Left ventricle myocardium inferior (tissue), 1 donor: Measurements from ENCODE around the gene IFT57. TPM values are rescaled to one million over a fixed set of nuclear protein-coding genes. Genes with fewer than 3 reads are reported as not detected.

Source experiments
- DNase-seq: peaks from one replicate; pipeline ENCODE4 v3.0.0-alpha.2; 2020
- H3K27ac ChIP-seq: fragments of 200-600 bp; replicated peaks from 2 replicates; pipeline ENCODE4 v1.8.0; 2021
- H3K27me3 ChIP-seq: fragments of 200-600 bp; 2 replicates; pipeline ENCODE4 v1.8.0; 2021; ENCODE audit warnings: low read depth
- H3K36me3 ChIP-seq: fragments of 200-600 bp; 2 replicates; pipeline ENCODE4 v1.8.0; 2021
- H3K4me1 ChIP-seq: fragments of 200-600 bp; 2 replicates; pipeline ENCODE4 v1.8.0; 2021
- H3K4me3 ChIP-seq: fragments of 200-600 bp; 2 replicates; pipeline ENCODE4 v1.8.0; 2021; ENCODE audit warnings: mild to moderate bottlenecking, moderate library complexity
- H3K9me3 ChIP-seq: fragments of 200-600 bp; replicated peaks from 2 replicates; pipeline ENCODE4 v1.8.0; 2021
- intact Hi-C: fragments of 100-400 bp; cut with micrococcal nuclease; formaldehyde crosslinking; loops from one replicate; pipeline ENCODE4 v1.11.0; 2022
- total RNA-seq: library from RNA; stranded (reverse); fragmentation: NEBNext Ultra II Directional; extraction: Animal tissue kit (Norgen Biotek cat#: 25700); gene quantifications from one replicate; pipeline ENCODE4 v1.2.1, GENCODE V29; 2021
- TF ChIP-seq, protein P1 (sequence below): fragments of 200-600 bp; IDR thresholded peaks from 2 replicates; pipeline ENCODE4 v1.8.0; 2021; ENCODE audit warnings: antibody characterized with exemption, mild to moderate bottlenecking, borderline replicate concordance
- donor health status: DM: no; HTN: yes; CAD: no; lungs with severe emphysema.

The IFT57 gene
- total RNA-seq, 1 donor from 2014 or later, result 22.6 TPM

DNA sequence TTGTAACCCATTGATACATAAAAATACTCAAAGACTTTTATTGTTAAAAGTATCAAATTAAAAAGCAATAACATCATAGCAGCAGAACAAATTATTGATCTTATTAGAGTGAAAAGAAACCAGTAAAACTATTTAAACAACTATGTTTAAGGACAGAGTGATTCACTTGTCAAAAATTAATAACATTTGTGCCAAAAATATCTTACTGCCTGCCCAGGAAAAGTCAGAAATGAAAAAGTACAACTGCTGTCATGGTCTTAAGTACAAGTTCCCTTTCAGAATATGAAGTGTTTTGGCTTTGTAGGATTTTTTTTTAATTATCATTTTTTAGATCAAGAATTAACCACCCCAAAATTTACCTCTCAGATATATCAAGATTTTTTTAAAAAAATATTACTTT, 3.4 kb downstream of the IFT57 start:
- TF ChIP-seq, protein P1, sequence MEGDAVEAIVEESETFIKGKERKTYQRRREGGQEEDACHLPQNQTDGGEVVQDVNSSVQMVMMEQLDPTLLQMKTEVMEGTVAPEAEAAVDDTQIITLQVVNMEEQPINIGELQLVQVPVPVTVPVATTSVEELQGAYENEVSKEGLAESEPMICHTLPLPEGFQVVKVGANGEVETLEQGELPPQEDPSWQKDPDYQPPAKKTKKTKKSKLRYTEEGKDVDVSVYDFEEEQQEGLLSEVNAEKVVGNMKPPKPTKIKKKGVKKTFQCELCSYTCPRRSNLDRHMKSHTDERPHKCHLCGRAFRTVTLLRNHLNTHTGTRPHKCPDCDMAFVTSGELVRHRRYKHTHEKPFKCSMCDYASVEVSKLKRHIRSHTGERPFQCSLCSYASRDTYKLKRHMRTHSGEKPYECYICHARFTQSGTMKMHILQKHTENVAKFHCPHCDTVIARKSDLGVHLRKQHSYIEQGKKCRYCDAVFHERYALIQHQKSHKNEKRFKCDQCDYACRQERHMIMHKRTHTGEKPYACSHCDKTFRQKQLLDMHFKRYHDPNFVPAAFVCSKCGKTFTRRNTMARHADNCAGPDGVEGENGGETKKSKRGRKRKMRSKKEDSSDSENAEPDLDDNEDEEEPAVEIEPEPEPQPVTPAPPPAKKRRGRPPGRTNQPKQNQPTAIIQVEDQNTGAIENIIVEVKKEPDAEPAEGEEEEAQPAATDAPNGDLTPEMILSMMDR, result no peak
- intact Hi-C loops, result no loop called here
- no peak overlapping the region for H3K4me3 ChIP-seq
- H3K9me3 ChIP-seq, result no peaks in the 10 kb centered on the region
- no peaks in the 10 kb centered on the region for H3K27me3 ChIP-seq
- H3K27ac ChIP-seq, result no peak overlapping the region
- H3K4me1 ChIP-seq, result peaks cover 34% of the 10 kb centered on the region
- DNase-seq, result no peak
- peaks cover 17% of the 10 kb centered on the region for H3K36me3 ChIP-seq

DNA sequence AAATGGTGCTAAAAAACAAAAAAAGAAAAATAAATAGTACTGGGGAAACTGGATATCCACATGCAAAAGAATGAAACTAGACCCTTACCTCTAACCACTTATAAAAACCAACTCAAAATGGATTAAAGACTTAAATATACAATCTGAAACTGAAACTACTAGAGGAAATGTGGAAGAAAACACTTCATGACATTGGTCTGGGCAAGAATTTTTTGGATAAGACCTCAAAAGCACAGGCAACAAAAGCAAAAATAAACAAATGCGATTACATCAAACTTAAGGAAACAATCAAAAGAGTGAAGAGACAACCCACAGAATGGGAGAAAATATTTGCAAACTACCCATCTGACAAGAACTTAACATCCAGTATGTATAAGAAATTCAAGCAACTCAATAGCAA, 6.4 kb downstream of the IFT57 start:
- Histone ChIP-seq H3K9me3 (no peaks in the 10 kb centered on the region), H3K27ac (no peak overlapping the region), H3K27me3 (no peaks in the 10 kb centered on the region), H3K36me3 (peaks cover 34% of the 10 kb centered on the region), H3K4me1 (peaks cover 9% of the 10 kb centered on the region), H3K4me3 (no peak overlapping the region)
- intact Hi-C loops, result no loop called here
- no peak for DNase-seq
- TF ChIP-seq, protein P1, result no peak

DNA sequence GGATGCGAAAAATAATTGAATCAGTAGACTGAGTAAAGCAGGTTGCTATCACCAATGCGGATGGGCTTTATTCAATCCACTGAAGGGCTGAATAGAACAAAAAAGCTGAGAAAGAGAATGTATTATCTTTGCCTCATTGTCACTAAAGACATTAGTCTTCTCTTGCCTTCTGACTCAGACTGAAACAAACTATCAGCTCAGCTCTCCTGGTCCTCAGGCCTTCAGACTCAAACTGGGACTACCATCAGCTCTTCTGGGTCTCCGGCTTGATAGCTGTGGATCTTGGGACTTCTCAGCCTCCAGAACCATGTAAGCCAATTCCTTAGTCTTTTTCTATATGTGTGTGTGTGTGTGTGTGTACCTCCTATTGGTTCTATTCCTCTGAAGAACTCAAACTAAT, 12.6 kb downstream of the IFT57 start:
- Histone ChIP-seq H3K9me3 (no peaks in the 10 kb centered on the region), H3K27ac (no peak overlapping the region), H3K27me3 (no peaks in the 10 kb centered on the region), H3K4me1 (no peaks in the 10 kb centered on the region), H3K4me3 (no peak overlapping the region), H3K36me3 (peaks cover 30% of the 10 kb centered on the region)
- DNase-seq, result no peak
- TF ChIP-seq, protein P1, result no peak
- intact Hi-C loops, result no loop called here

DNA sequence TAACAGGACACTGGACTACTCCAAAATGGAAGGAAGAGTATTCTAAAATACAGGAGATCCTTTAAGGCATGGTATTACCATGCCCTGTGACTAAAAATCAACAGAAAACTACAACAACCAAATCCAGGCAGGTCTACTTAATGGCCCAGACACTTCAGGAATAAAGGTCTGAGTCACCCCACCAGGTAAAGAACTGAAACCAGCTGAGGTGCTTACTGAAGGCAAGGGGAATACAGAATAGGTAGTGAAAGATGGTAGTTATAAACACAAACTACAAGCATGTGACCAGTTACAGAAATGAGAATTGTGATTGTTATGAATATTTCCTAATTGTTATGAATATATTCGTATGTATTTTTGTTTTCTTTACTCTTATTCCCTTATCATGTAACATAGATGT, 13.4 kb downstream of the IFT57 start:
- Histone ChIP-seq H3K4me1 (no peaks in the 10 kb centered on the region), H3K9me3 (no peaks in the 10 kb centered on the region), H3K4me3 (no peak overlapping the region), H3K36me3 (peaks cover 30% of the 10 kb centered on the region), H3K27me3 (no peaks in the 10 kb centered on the region), H3K27ac (no peak overlapping the region)
- TF ChIP-seq, protein P1, result no peak
- DNase-seq, result no peak
- intact Hi-C loops, result no loop called here

DNA sequence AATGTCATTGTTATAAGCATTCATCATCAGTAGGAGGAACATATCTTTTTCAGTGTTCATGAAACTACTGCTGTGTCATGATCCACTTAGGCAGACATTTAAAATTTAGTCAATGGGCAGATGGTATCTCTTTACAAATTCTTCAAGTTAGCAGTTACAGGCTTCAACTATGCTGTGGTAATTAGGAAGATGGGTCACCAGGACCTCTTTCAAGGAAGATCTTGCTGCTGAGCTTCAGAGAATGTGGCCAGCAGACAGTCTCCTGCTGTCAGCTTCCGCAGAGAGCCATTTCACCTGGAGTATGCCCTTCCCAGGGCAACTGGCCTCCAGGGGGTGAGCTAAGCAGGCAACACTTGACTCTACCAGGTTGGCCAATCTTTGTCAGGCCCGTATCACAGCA, 19.4 kb downstream of the IFT57 start:
- no peaks in the 10 kb centered on the region for H3K4me1 ChIP-seq
- no peaks in the 10 kb centered on the region for H3K9me3 ChIP-seq
- no peak overlapping the region for H3K4me3 ChIP-seq
- H3K27me3 ChIP-seq, result no peaks in the 10 kb centered on the region
- H3K36me3 ChIP-seq, result no peaks in the 10 kb centered on the region
- intact Hi-C loops, result no loop called here
- no peak overlapping the region for H3K27ac ChIP-seq
- no peak for DNase-seq
- TF ChIP-seq, protein P1, result no peak

GRCh38 chr3:108202080-108202479, 20.1 kb downstream of the IFT57 start:
- Histone ChIP-seq H3K4me3 (no peak overlapping the region), H3K4me1 (no peaks in the 10 kb centered on the region), H3K27ac (no peak overlapping the region), H3K27me3 (no peaks in the 10 kb centered on the region), H3K9me3 (no peaks in the 10 kb centered on the region), H3K36me3 (no peaks in the 10 kb centered on the region)
- DNase-seq, result no peak
- intact Hi-C loops, result no loop called here
- TF ChIP-seq, protein P1, result no peak
